MM.1S (cell line): ENCODE data around the gene TSPAN8.
"Not testable (repeated sequence)": the region's sequence is repeated elsewhere in the genome, so short reads cannot be mapped to it uniquely, and the experiment has no call there.

Experiments used
- DNase-seq: peaks from one replicate; pipeline ENCODE4 v3.0.0-alpha.2; 2015
- H2AFZ ChIP-seq: fragments of 300-600 bp; sonication (generic); 2 replicates; pipeline ENCODE4 v1.6.0; 2016; ENCODE audit warnings: antibody characterized with exemption, low read length
- H3F3A ChIP-seq: fragments of 300-600 bp; sonication (generic); 2 replicates; pipeline ENCODE4 v1.6.1; 2016; ENCODE audit warnings: mild to moderate bottlenecking, antibody characterized with exemption, low read length, moderate library complexity, mixed read lengths; ENCODE audit not compliant: insufficient read depth
- H3K27ac ChIP-seq: fragments of 300-600 bp; sonication (generic); 2 replicates; pipeline ENCODE4 v1.5.1; 2016; ENCODE audit warnings: mild to moderate bottlenecking, low read length
- H3K27me3 ChIP-seq: fragments of 300-600 bp; sonication (generic); replicated peaks from 2 replicates; pipeline ENCODE4 v1.6.0; 2016; ENCODE audit warnings: low read length; ENCODE audit not compliant: insufficient read depth
- H3K36me3 ChIP-seq: fragments of 300-600 bp; sonication (generic); replicated peaks from 2 replicates; pipeline ENCODE4 v1.6.1; 2016; ENCODE audit warnings: mild to moderate bottlenecking, low read length, mixed read lengths; ENCODE audit not compliant: insufficient read depth
- H3K4me1 ChIP-seq: fragments of 300-600 bp; sonication (generic); 2 replicates; pipeline ENCODE4 v1.6.1; 2016; ENCODE audit warnings: low read length, mixed read lengths
- H3K4me2 ChIP-seq: fragments of 300-600 bp; sonication (generic); 2 replicates; pipeline ENCODE4 v1.6.0; 2016; ENCODE audit warnings: low read depth, low read length
- H3K4me3 ChIP-seq: fragments of 300-600 bp; sonication (generic); 2 replicates; pipeline ENCODE4 v1.5.1; 2016; ENCODE audit warnings: low read length, mixed read lengths
- H3K79me2 ChIP-seq: fragments of 300-600 bp; sonication (generic); 2 replicates; pipeline ENCODE4 v1.6.1; 2016; ENCODE audit warnings: mixed run types, low read length, mixed read lengths
- H3K9ac ChIP-seq: fragments of 300-600 bp; sonication (generic); 2 replicates; pipeline ENCODE4 v1.6.1; 2016; ENCODE audit warnings: low read length, mixed read lengths
- H3K9me2 ChIP-seq: fragments of 300-600 bp; sonication (generic); replicated peaks from 2 replicates; pipeline ENCODE4 v1.6.1; 2016; ENCODE audit warnings: mild to moderate bottlenecking, low read length, mixed read lengths; ENCODE audit not compliant: insufficient read depth
- H3K9me3 ChIP-seq: fragments of 300-600 bp; sonication (generic); replicated peaks from 2 replicates; pipeline ENCODE4 v1.6.1; 2016; ENCODE audit warnings: mild to moderate bottlenecking, low read length, mixed read lengths; ENCODE audit not compliant: insufficient read depth
- H4K20me1 ChIP-seq: fragments of 300-600 bp; sonication (generic); 2 replicates; pipeline ENCODE4 v1.6.1; 2016; ENCODE audit warnings: mild to moderate bottlenecking, low read length, moderate library complexity, mixed read lengths; ENCODE audit not compliant: insufficient read depth
- EZH2 ChIP-seq: fragments of 300-600 bp; sonication (generic); optimal IDR thresholded peaks from 2 replicates; pipeline ENCODE3; 2017; ENCODE audit warnings: low read depth, mild to moderate bottlenecking, antibody characterized with exemption, low read length, mixed read lengths
- EZH2phosphoT487 ChIP-seq: fragments of 300-600 bp; sonication (generic); IDR thresholded peaks from 2 replicates; pipeline ENCODE4 v1.6.1; 2018; ENCODE audit warnings: antibody characterized with exemption, low read length
- TF ChIP-seq, protein P1 (sequence below): fragments of 300-600 bp; sonication (generic); IDR thresholded peaks from 2 replicates; pipeline ENCODE4 v1.5.1; 2016; ENCODE audit warnings: antibody characterized with exemption, low read length, mixed read lengths

The TSPAN8 gene

DNA sequence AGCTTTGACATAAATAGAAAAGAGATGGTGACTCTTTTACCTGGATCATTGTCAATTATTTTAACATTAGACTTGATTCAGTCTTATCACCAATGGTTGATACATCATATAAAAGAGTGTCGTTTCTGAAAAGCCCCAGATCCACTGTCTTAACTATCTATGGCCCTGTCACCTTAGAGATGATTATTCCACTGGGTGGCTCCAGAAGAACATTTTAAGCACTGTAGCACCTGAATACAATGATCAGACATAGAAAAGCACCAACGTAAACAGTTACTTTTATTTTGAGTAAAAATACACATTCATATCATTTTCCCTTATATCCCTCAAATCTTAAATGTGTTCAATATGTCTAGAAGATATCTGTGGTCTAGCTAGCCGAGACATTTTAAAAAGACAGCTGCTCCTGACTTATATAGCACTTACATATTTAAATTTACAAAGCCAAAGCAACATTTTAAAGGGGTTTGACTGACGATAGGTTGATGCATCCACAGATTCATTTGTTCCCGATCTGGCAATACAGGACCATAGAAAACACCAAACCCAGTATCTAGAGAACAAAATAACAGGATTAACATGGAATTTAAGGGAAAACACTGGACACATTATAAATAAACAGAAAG, 32.9 kb downstream of the TSPAN8 start:
- DNase-seq, result no peak
- Histone ChIP-seq H3K9me2 (no peaks in the 10 kb centered on the region), H3K9ac (no peak overlapping the region), H4K20me1 (no peaks in the 10 kb centered on the region), H3K79me2 (no peaks in the 10 kb centered on the region), H2AFZ (no peak overlapping the region), H3K27ac (no peak overlapping the region), H3K4me1 (no peaks in the 10 kb centered on the region), H3K4me2 (no peak overlapping the region), H3K9me3 (no peaks in the 10 kb centered on the region), H3K36me3 (no peaks in the 10 kb centered on the region), H3F3A (no peaks in the 10 kb centered on the region), H3K4me3 (no peak overlapping the region), H3K27me3 (no peaks in the 10 kb centered on the region)
- no peak for TF ChIP-seq EZH2
- no peak for TF ChIP-seq EZH2phosphoT487
- TF ChIP-seq, protein P1, sequence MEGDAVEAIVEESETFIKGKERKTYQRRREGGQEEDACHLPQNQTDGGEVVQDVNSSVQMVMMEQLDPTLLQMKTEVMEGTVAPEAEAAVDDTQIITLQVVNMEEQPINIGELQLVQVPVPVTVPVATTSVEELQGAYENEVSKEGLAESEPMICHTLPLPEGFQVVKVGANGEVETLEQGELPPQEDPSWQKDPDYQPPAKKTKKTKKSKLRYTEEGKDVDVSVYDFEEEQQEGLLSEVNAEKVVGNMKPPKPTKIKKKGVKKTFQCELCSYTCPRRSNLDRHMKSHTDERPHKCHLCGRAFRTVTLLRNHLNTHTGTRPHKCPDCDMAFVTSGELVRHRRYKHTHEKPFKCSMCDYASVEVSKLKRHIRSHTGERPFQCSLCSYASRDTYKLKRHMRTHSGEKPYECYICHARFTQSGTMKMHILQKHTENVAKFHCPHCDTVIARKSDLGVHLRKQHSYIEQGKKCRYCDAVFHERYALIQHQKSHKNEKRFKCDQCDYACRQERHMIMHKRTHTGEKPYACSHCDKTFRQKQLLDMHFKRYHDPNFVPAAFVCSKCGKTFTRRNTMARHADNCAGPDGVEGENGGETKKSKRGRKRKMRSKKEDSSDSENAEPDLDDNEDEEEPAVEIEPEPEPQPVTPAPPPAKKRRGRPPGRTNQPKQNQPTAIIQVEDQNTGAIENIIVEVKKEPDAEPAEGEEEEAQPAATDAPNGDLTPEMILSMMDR, result no peak

DNA sequence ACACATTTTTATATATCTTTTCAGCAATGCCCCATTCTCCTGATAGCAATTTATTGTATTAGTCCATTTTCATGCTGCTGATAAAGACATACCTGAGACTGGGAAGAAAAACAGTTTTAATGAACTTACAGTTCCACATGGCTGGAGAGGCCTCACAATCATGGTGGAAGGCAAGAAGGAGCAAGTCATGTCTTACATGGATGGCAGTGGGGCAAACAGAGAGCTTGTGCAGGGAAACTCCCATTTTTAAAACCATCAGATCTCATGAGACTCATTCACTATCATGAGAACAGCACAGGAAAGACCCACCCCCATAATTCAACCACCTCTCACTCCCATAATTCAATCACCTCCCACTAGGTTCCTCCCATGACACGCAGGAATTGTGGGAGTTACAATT, 44.7 kb downstream of the TSPAN8 start:
- not testable (repeated sequence) for H3K9me2 ChIP-seq, H3K4me2 ChIP-seq, H2AFZ ChIP-seq, H3K27ac ChIP-seq, H3K4me1 ChIP-seq, H3K36me3 ChIP-seq, H3K9ac ChIP-seq, H3K79me2 ChIP-seq, DNase-seq, H3K9me3 ChIP-seq, H3K27me3 ChIP-seq, H3F3A ChIP-seq, H3K4me3 ChIP-seq, H4K20me1 ChIP-seq

DNA sequence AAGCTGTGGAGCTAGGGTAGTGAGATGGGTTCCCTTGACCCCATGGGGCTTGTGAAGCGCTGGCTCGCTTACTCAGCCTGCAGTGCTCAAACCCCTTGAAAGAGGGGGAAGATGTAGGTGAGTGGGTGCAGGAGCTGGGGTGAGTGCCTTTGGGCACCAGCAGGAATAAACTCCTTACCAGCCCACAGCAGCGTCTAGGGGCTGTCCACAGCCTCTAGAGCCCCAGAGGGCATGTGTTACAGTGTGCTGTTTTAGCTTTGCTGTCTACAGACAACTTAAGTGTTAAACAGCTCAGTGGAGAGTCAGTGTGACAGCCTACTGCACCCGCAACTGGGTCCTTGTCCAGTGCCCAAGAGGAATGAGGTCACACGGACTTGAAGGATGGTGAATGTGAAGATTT, 48.0 kb downstream of the TSPAN8 start:
- no peak overlapping the region for H3K27ac ChIP-seq
- no peaks in the 10 kb centered on the region for H3K4me1 ChIP-seq
- no peak overlapping the region for H2AFZ ChIP-seq
- no peak for TF ChIP-seq EZH2
- no peak for TF ChIP-seq EZH2phosphoT487
- TF ChIP-seq, protein P1, result no peak
- no peaks in the 10 kb centered on the region for H3F3A ChIP-seq
- H3K9me2 ChIP-seq, result no peaks in the 10 kb centered on the region
- H3K9ac ChIP-seq, result no peak overlapping the region
- no peaks in the 10 kb centered on the region for H3K36me3 ChIP-seq
- no peak overlapping the region for H3K4me3 ChIP-seq
- H4K20me1 ChIP-seq, result no peaks in the 10 kb centered on the region
- H3K9me3 ChIP-seq, result no peaks in the 10 kb centered on the region
- H3K27me3 ChIP-seq, result no peaks in the 10 kb centered on the region
- no peaks in the 10 kb centered on the region for H3K79me2 ChIP-seq
- no peak for DNase-seq
- no peak overlapping the region for H3K4me2 ChIP-seq

DNA sequence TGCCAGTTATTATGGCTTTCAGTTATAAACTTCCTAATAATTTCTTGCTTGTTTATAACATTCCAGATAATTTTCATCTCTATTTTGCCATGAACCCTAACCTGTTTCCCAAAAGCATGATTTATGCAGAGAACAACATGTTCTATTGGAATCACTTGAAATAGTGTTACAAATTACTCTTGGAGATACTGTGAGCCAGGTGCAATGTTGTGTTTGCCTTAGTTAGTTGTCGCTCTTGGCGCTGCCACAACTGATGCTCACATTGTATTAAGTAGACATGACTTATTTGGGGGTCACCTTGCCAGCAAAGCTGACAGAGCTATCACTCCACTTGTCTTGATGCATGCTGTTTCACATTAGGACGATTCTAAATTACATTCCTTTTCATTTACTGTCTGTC, 49.4 kb downstream of the TSPAN8 start:
- no peaks in the 10 kb centered on the region for H3K9me3 ChIP-seq
- H3K9me2 ChIP-seq, result no peaks in the 10 kb centered on the region
- H3K9ac ChIP-seq, result no peak overlapping the region
- no peak for TF ChIP-seq EZH2phosphoT487
- no peak for TF ChIP-seq EZH2
- TF ChIP-seq, protein P1, result no peak
- H3K36me3 ChIP-seq, result no peaks in the 10 kb centered on the region
- no peaks in the 10 kb centered on the region for H3K79me2 ChIP-seq
- no peak for DNase-seq
- no peaks in the 10 kb centered on the region for H3K4me1 ChIP-seq
- H3K4me2 ChIP-seq, result no peak overlapping the region
- H3K27me3 ChIP-seq, result no peaks in the 10 kb centered on the region
- no peaks in the 10 kb centered on the region for H4K20me1 ChIP-seq
- no peak overlapping the region for H2AFZ ChIP-seq
- no peak overlapping the region for H3K4me3 ChIP-seq
- H3F3A ChIP-seq, result no peaks in the 10 kb centered on the region
- no peak overlapping the region for H3K27ac ChIP-seq
